K562 (cell line): ENCODE data around the gene SARS1.

Experiments
- BMI1 ChIP-seq: fragments of 150-350 bp; IDR thresholded peaks from 2 replicates; pipeline ENCODE4 v1.6.1; 2014; ENCODE audit warnings: low read length
- ELF2 ChIP-seq: fragments of 250-450 bp; sonication (Bioruptor Pico); IDR thresholded peaks from 2 replicates; pipeline ENCODE4 v1.5.0; 2021; ENCODE audit warnings: mild to moderate bottlenecking
- FOXM1 ChIP-seq, 2 experiments: fragments of 450-650 bp in 1 of 2; sonication (generic) in 1 of 2; formaldehyde crosslinking in 1 of 2; IDR thresholded peaks; 2 replicates each; pipeline versions ENCODE4 v1.6.1 to v1.9.0; 2017 to 2022; ENCODE audit warnings: low read depth in 2 of 2, mild to moderate bottlenecking in 2 of 2, missing genetic modification reagents in 1 of 2, moderate library complexity in 1 of 2
- GTF2F1 ChIP-seq: IDR thresholded peaks from 2 replicates; pipeline ENCODE4 v1.6.1; 2011; ENCODE audit warnings: low read depth, low read length, improper control_type of control experiment
- HDGF ChIP-seq: fragments of 450-650 bp; IDR thresholded peaks from 2 replicates; pipeline ENCODE4 v1.6.1; 2016
- ILK ChIP-seq: fragments of 450-650 bp; IDR thresholded peaks from 2 replicates; pipeline ENCODE4 v1.6.1; 2016; ENCODE audit warnings: missing genetic modification characterization, low read depth, mild to moderate bottlenecking, missing compliant biosample characterization, moderate library complexity, borderline replicate concordance
- MXI1 ChIP-seq: IDR thresholded peaks from 2 replicates; pipeline ENCODE4 v1.6.1; 2011; ENCODE audit warnings: low read depth, mild to moderate bottlenecking, improper control_type of control experiment, low read length
- NR2C2 ChIP-seq, 2 experiments: fragments of 200-800 bp in 1 of 2; sonication (Bioruptor generic) in 1 of 2; sonication (generic) in 1 of 2; formaldehyde crosslinking in 1 of 2; IDR thresholded peaks; 2 replicates each; pipeline versions ENCODE4 v1.6.1 to v1.8.0; 2016 to 2022; ENCODE audit warnings: mild to moderate bottlenecking in 1 of 2, missing compliant biosample characterization in 1 of 2, missing genetic modification characterization in 1 of 2, missing genetic modification reagents in 1 of 2
- POLR2AphosphoS5 ChIP-seq: IDR thresholded peaks from 2 replicates; pipeline ENCODE4 v1.6.1; 2011; ENCODE audit warnings: mild to moderate bottlenecking, low read depth, low read length, moderate library complexity; ENCODE audit not compliant: control insufficient read depth, insufficient read depth
- ZZZ3 ChIP-seq: fragments of 450-650 bp; IDR thresholded peaks from 2 replicates; pipeline ENCODE4 v1.6.1; 2016; ENCODE audit warnings: antibody characterized with exemption, mild to moderate bottlenecking, moderate library complexity
- TF ChIP-seq, protein P1 (sequence below), 2 experiments: fragments of 450-650 bp; formaldehyde crosslinking in 1 of 2; IDR thresholded peaks; 2 replicates each; pipeline versions ENCODE4 v1.4.0 to v1.6.1; 2014 to 2020; ENCODE audit warnings: mild to moderate bottlenecking in 2 of 2, borderline replicate concordance in 1 of 2, low read depth in 1 of 2
- TF ChIP-seq, protein P2 (sequence below): sonication (generic); formaldehyde crosslinking; IDR thresholded peaks from 2 replicates; pipeline ENCODE4 v1.8.0; 2022; ENCODE audit warnings: mild to moderate bottlenecking, missing genetic modification reagents
- TF ChIP-seq, protein P3 (sequence below): fragments of 450-650 bp; IDR thresholded peaks from 2 replicates; pipeline ENCODE4 v1.6.1; 2016; ENCODE audit warnings: borderline replicate concordance
- TF ChIP-seq, protein P4 (sequence below), 2 experiments: fragments of 450-650 bp; IDR thresholded peaks; 2 replicates each; pipeline ENCODE4 v1.6.1; 2018; ENCODE audit warnings: mild to moderate bottlenecking in 2 of 2, low read depth in 1 of 2; ENCODE audit not compliant: partially characterized antibody in 2 of 2

DNA sequence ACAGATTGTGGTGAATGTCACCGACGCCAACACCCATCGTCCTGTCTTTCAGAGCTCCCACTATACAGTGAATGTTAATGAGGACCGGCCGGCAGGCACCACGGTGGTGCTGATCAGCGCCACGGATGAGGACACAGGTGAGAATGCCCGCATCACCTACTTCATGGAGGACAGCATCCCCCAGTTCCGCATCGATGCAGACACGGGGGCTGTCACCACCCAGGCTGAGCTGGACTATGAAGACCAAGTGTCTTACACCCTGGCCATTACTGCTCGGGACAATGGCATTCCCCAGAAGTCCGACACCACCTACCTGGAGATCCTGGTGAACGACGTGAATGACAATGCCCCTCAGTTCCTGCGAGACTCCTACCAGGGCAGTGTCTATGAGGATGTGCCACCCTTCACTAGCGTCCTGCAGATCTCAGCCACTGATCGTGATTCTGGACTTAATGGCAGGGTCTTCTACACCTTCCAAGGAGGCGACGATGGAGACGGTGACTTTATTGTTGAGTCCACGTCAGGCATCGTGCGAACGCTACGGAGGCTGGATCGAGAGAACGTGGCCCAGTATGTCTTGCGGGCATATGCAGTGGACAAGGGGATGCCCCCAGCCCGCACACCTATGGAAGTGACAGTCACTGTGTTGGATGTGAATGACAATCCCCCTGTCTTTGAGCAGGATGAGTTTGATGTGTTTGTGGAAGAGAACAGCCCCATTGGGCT lies 38.6 kb downstream of the SARS1 start:
- no peak for TF ChIP-seq NR2C2 (CRISPR knock-in tag; IDR thresholded peaks at IDR 0.05)
- no peak for TF ChIP-seq NR2C2 (tag; IDR thresholded peaks at IDR 0.05)
- no peak for TF ChIP-seq ZZZ3
- TF ChIP-seq, protein P1, sequence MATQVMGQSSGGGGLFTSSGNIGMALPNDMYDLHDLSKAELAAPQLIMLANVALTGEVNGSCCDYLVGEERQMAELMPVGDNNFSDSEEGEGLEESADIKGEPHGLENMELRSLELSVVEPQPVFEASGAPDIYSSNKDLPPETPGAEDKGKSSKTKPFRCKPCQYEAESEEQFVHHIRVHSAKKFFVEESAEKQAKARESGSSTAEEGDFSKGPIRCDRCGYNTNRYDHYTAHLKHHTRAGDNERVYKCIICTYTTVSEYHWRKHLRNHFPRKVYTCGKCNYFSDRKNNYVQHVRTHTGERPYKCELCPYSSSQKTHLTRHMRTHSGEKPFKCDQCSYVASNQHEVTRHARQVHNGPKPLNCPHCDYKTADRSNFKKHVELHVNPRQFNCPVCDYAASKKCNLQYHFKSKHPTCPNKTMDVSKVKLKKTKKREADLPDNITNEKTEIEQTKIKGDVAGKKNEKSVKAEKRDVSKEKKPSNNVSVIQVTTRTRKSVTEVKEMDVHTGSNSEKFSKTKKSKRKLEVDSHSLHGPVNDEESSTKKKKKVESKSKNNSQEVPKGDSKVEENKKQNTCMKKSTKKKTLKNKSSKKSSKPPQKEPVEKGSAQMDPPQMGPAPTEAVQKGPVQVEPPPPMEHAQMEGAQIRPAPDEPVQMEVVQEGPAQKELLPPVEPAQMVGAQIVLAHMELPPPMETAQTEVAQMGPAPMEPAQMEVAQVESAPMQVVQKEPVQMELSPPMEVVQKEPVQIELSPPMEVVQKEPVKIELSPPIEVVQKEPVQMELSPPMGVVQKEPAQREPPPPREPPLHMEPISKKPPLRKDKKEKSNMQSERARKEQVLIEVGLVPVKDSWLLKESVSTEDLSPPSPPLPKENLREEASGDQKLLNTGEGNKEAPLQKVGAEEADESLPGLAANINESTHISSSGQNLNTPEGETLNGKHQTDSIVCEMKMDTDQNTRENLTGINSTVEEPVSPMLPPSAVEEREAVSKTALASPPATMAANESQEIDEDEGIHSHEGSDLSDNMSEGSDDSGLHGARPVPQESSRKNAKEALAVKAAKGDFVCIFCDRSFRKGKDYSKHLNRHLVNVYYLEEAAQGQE (IDR thresholded peaks at IDR 0.05; ENCODE audit: borderline replicate concordance): no peak
- TF ChIP-seq, protein P1 (CRISPR knock-in tag; IDR thresholded peaks at IDR 0.05; ENCODE audit: low read depth): no peak
- no peak for TF ChIP-seq BMI1
- TF ChIP-seq, protein P2, sequence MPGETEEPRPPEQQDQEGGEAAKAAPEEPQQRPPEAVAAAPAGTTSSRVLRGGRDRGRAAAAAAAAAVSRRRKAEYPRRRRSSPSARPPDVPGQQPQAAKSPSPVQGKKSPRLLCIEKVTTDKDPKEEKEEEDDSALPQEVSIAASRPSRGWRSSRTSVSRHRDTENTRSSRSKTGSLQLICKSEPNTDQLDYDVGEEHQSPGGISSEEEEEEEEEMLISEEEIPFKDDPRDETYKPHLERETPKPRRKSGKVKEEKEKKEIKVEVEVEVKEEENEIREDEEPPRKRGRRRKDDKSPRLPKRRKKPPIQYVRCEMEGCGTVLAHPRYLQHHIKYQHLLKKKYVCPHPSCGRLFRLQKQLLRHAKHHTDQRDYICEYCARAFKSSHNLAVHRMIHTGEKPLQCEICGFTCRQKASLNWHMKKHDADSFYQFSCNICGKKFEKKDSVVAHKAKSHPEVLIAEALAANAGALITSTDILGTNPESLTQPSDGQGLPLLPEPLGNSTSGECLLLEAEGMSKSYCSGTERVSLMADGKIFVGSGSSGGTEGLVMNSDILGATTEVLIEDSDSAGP: no peak
- TF ChIP-seq FOXM1 (IDR thresholded peaks at IDR 0.05; ENCODE audit: low read depth): no peak
- no peak for TF ChIP-seq FOXM1 (CRISPR knock-in tag; IDR thresholded peaks at IDR 0.05; ENCODE audit: low read depth)
- no peak for TF ChIP-seq ILK (tag)
- TF ChIP-seq, protein P3, sequence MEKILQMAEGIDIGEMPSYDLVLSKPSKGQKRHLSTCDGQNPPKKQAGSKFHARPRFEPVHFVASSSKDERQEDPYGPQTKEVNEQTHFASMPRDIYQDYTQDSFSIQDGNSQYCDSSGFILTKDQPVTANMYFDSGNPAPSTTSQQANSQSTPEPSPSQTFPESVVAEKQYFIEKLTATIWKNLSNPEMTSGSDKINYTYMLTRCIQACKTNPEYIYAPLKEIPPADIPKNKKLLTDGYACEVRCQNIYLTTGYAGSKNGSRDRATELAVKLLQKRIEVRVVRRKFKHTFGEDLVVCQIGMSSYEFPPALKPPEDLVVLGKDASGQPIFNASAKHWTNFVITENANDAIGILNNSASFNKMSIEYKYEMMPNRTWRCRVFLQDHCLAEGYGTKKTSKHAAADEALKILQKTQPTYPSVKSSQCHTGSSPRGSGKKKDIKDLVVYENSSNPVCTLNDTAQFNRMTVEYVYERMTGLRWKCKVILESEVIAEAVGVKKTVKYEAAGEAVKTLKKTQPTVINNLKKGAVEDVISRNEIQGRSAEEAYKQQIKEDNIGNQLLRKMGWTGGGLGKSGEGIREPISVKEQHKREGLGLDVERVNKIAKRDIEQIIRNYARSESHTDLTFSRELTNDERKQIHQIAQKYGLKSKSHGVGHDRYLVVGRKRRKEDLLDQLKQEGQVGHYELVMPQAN: no peak
- no peak for TF ChIP-seq ELF2
- no peak for TF ChIP-seq GTF2F1
- no peak for TF ChIP-seq MXI1
- TF ChIP-seq HDGF: no peak
- TF ChIP-seq POLR2AphosphoS5: no peak
- TF ChIP-seq, protein P4, sequence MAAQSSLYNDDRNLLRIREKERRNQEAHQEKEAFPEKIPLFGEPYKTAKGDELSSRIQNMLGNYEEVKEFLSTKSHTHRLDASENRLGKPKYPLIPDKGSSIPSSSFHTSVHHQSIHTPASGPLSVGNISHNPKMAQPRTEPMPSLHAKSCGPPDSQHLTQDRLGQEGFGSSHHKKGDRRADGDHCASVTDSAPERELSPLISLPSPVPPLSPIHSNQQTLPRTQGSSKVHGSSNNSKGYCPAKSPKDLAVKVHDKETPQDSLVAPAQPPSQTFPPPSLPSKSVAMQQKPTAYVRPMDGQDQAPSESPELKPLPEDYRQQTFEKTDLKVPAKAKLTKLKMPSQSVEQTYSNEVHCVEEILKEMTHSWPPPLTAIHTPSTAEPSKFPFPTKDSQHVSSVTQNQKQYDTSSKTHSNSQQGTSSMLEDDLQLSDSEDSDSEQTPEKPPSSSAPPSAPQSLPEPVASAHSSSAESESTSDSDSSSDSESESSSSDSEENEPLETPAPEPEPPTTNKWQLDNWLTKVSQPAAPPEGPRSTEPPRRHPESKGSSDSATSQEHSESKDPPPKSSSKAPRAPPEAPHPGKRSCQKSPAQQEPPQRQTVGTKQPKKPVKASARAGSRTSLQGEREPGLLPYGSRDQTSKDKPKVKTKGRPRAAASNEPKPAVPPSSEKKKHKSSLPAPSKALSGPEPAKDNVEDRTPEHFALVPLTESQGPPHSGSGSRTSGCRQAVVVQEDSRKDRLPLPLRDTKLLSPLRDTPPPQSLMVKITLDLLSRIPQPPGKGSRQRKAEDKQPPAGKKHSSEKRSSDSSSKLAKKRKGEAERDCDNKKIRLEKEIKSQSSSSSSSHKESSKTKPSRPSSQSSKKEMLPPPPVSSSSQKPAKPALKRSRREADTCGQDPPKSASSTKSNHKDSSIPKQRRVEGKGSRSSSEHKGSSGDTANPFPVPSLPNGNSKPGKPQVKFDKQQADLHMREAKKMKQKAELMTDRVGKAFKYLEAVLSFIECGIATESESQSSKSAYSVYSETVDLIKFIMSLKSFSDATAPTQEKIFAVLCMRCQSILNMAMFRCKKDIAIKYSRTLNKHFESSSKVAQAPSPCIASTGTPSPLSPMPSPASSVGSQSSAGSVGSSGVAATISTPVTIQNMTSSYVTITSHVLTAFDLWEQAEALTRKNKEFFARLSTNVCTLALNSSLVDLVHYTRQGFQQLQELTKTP (IDR thresholded peaks at IDR 0.05; ENCODE audit: low read depth in 1 of 2, partially characterized antibody in 2 of 2): no peak
